Measurements from ENCODE around the gene BTBD6.

BTBD6 gene

GRCh38 chr14:105207996-105208737, 40.2 kb upstream of the BTBD6 start (continued):
- TF ChIP-seq CREB5 (CRISPR knock-in tag; IDR thresholded peaks at IDR 0.05; ENCODE audit: low read depth) (no peak), RARB (CRISPR knock-in tag; IDR thresholded peaks at IDR 0.05) (no peak), TSHZ2 (CRISPR knock-in tag; IDR thresholded peaks at IDR 0.05) (no peak), BACH2 (CRISPR knock-in tag; IDR thresholded peaks at IDR 0.05; ENCODE audit: borderline replicate concordance) (no peak), ZNF565 (CRISPR knock-in tag; conservative IDR thresholded peaks at IDR 0.05; ENCODE audit: low read depth) (no peak), TOX (CRISPR knock-in tag; IDR thresholded peaks at IDR 0.05; ENCODE audit: borderline replicate concordance) (no peak)

GRCh38 chr14:105208738-105209075, 39.6 kb upstream of the BTBD6 start:
- no peak for ATAC-seq
- TF ChIP-seq PPARA (CRISPR knock-in tag; IDR thresholded peaks at IDR 0.05; ENCODE audit: borderline replicate concordance) (no peak), SNAI2 (CRISPR knock-in tag; IDR thresholded peaks at IDR 0.05) (no peak)

GRCh38 chr14:105209091-105209490, 39.2 kb upstream of the BTBD6 start:
- ATAC-seq, result no peak
- no peak for TF ChIP-seq PATZ1 (CRISPR knock-in tag; IDR thresholded peaks at IDR 0.05; ENCODE audit: borderline replicate concordance)
- no peak for TF ChIP-seq BACH2 (CRISPR knock-in tag; IDR thresholded peaks at IDR 0.05; ENCODE audit: borderline replicate concordance)
- no peak for TF ChIP-seq TCF4 (CRISPR knock-in tag; IDR thresholded peaks at IDR 0.05; ENCODE audit: borderline replicate concordance)
- no peak for TF ChIP-seq ZC3H10 (CRISPR knock-in tag; IDR thresholded peaks at IDR 0.05)
- no peak for TF ChIP-seq POU6F1 (CRISPR knock-in tag; IDR thresholded peaks at IDR 0.05; ENCODE audit: borderline replicate concordance, low read depth)
- TF ChIP-seq ZFP3 (CRISPR knock-in tag; IDR thresholded peaks at IDR 0.05), result no peak
- TF ChIP-seq PPARA (CRISPR knock-in tag; IDR thresholded peaks at IDR 0.05; ENCODE audit: borderline replicate concordance), result no peak
- no peak for TF ChIP-seq ZFP30 (CRISPR knock-in tag; IDR thresholded peaks at IDR 0.05)
- no peak for TF ChIP-seq SNAI2 (CRISPR knock-in tag; IDR thresholded peaks at IDR 0.05)
- no peak for TF ChIP-seq ZNF565 (CRISPR knock-in tag; conservative IDR thresholded peaks at IDR 0.05; ENCODE audit: low read depth)
- TF ChIP-seq ARNTL (CRISPR knock-in tag; IDR thresholded peaks at IDR 0.05; ENCODE audit: borderline replicate concordance, low read depth), result no peak
- TF ChIP-seq CREB5 (CRISPR knock-in tag; IDR thresholded peaks at IDR 0.05; ENCODE audit: low read depth), result no peak
- no peak for TF ChIP-seq ISL1 (CRISPR knock-in tag; IDR thresholded peaks at IDR 0.05)
- no peak for TF ChIP-seq ZNF70 (CRISPR knock-in tag; IDR thresholded peaks at IDR 0.05)
- TF ChIP-seq ESRRG (CRISPR knock-in tag; IDR thresholded peaks at IDR 0.05), result no peak
- TF ChIP-seq CSDC2 (CRISPR knock-in tag; IDR thresholded peaks at IDR 0.05), result no peak
- no peak for TF ChIP-seq CSRNP3 (CRISPR knock-in tag; IDR thresholded peaks at IDR 0.05)
- TF ChIP-seq GLIS3 (CRISPR knock-in tag; IDR thresholded peaks at IDR 0.05), result no peak
